Measurements from ENCODE around the gene PDZD4. TPM values are rescaled to one million over a fixed set of nuclear protein-coding genes. Genes with fewer than 3 reads are reported as not detected.

Gene PDZD4
- total RNA-seq, 1 donor, result 0.43 TPM

- TF ChIP-seq, protein P1, sequence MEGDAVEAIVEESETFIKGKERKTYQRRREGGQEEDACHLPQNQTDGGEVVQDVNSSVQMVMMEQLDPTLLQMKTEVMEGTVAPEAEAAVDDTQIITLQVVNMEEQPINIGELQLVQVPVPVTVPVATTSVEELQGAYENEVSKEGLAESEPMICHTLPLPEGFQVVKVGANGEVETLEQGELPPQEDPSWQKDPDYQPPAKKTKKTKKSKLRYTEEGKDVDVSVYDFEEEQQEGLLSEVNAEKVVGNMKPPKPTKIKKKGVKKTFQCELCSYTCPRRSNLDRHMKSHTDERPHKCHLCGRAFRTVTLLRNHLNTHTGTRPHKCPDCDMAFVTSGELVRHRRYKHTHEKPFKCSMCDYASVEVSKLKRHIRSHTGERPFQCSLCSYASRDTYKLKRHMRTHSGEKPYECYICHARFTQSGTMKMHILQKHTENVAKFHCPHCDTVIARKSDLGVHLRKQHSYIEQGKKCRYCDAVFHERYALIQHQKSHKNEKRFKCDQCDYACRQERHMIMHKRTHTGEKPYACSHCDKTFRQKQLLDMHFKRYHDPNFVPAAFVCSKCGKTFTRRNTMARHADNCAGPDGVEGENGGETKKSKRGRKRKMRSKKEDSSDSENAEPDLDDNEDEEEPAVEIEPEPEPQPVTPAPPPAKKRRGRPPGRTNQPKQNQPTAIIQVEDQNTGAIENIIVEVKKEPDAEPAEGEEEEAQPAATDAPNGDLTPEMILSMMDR (IDR thresholded peaks at IDR 0.05; ENCODE audit: insufficient read depth, low read depth, low read length), result no peak
- H3K4me3 ChIP-seq (ENCODE audit: low read depth, low read length), result no peak overlapping the region
- no peak for DNase-seq (ENCODE audit: low read depth)
Measured at GRCh38 chrX:153844509-153845082, 14.3 kb upstream of the PDZD4 start.

DNA sequence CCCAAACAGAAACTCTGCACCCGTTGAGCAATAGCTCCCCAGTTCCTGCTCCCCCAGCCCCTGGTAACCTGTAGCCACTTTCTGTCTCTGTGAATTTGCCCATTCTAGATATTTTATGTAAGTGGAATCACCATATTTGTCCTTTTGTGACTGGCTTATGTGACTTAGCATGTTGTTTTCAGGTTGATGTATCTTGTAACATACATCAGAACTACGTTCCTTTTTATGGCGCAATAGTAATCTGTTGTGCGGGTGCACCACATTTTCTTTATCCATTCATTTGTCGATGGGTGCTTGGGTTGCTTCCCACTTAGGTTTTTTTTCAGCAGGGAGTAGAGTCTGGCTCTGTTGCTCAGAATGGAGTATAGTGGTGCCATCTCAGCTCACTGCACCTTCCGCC, 6.6 kb upstream of the PDZD4 start:
- no peak for DNase-seq (ENCODE audit: low read depth)
- no peak overlapping the region for H3K4me3 ChIP-seq (ENCODE audit: low read depth, low read length)
- TF ChIP-seq, protein P1 (IDR thresholded peaks at IDR 0.05; ENCODE audit: insufficient read depth, low read depth, low read length), result no peak

DNA sequence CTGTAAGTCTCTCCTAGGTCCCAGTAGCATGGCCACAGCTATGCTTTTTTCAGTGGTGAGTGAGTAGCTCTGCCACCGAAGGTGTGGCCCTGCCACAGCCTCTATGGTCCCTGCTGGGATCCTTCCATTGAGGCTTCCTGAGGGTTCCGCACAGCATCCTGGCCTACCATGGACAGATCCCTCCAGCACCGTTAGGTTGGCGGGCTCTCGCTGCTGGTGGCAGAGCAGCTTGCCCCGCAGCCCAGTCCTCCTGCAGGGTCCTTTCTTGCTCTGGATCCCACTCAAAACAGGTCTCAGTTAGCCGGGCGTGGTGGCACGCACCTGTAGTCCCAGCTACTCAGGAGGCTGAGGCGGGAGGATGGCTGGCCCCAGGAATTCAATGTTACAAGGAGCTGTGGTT, 2.4 kb upstream of the PDZD4 start:
- TF ChIP-seq, protein P1 (IDR thresholded peaks at IDR 0.05; ENCODE audit: insufficient read depth, low read depth, low read length), result no peak
- no peak for DNase-seq (ENCODE audit: low read depth)
- no peak overlapping the region for H3K4me3 ChIP-seq (ENCODE audit: low read depth, low read length)

GRCh38 chrX:153831429-153832150, 1.2 kb upstream of the PDZD4 start:
- TF ChIP-seq, protein P1 (IDR thresholded peaks at IDR 0.05; ENCODE audit: insufficient read depth, low read depth, low read length), result no peak
- no peak overlapping the region for H3K4me3 ChIP-seq (ENCODE audit: low read depth, low read length)
- no peak for DNase-seq (ENCODE audit: low read depth)

GRCh38 chrX:153830640-153831428, 490 bp upstream of the PDZD4 start:
- no peak overlapping the region for H3K4me3 ChIP-seq (ENCODE audit: low read depth, low read length)
- DNase-seq (ENCODE audit: low read depth), result no peak
- TF ChIP-seq, protein P1 (IDR thresholded peaks at IDR 0.05; ENCODE audit: insufficient read depth, low read depth, low read length), result no peak

DNA sequence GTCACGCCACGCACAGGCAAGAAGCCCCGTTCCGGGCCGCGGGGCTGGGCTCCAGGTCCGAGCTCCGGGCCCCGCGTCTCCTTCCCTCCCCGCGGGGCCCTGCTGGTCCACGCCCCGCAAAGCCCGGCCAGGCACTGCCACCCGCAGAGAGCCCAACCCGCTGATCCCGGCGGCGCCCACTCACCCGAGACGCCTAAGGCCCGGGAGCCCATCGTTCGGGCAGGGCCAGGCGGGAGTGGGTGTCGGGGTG, 870 bp downstream of the PDZD4 start:
- no peak for DNase-seq (ENCODE audit: low read depth)
- no peak overlapping the region for H3K4me3 ChIP-seq (ENCODE audit: low read depth, low read length)
- TF ChIP-seq, protein P1 (IDR thresholded peaks at IDR 0.05; ENCODE audit: insufficient read depth, low read depth, low read length), result no peak

All from fibroblast of villous mesenchyme (primary cell).